Activated T-cell treated with anti-CD3 and anti-CD28 coated beads, Interleukin-2, amount 50 U/mL, for 72 hours (primary cell): ENCODE measurements around the gene MAGED2. TPM values are rescaled to one million over a fixed set of nuclear protein-coding genes. Genes with fewer than 3 reads are reported as not detected.

Experiments
- ATAC-seq, 2 donors: fragments of 150-1000 bp; cut with Tn5 transposase; replicated peaks in 1 of 2; 2 replicates each; pipeline ENCODE4 v1.10.0; 2021; ENCODE audit warnings: moderate library complexity in 2 of 2, mild to moderate bottlenecking in 1 of 2
- DNase-seq, 2 donors: peaks; one replicate each; pipeline ENCODE4 v3.0.0; 2021 to 2022; ENCODE audit warnings: mixed read lengths in 1 of 2
- H3K27ac Mint-ChIP-seq: one replicate; pipeline ENCODE4 v1.8.0; 2022; ENCODE audit warnings: mild to moderate bottlenecking, moderate library complexity, mixed read lengths
- H3K27me3 Mint-ChIP-seq: one replicate; pipeline ENCODE4 v1.8.0; 2022; ENCODE audit warnings: low read depth, mixed read lengths
- H3K36me3 Mint-ChIP-seq, 2 donors: one replicate each; pipeline ENCODE4 v1.8.0; 2022; ENCODE audit warnings: mixed read lengths in 2 of 2, mild to moderate bottlenecking in 1 of 2; ENCODE audit not compliant: insufficient read depth in 2 of 2
- H3K4me1 Mint-ChIP-seq: one replicate; pipeline ENCODE4 v1.8.0; 2022; ENCODE audit warnings: low read depth, mixed read lengths
- H3K4me3 Mint-ChIP-seq, 2 donors: one replicate each; pipeline ENCODE4 v1.8.0; 2022; ENCODE audit warnings: mild to moderate bottlenecking in 2 of 2, mixed read lengths in 2 of 2, moderate library complexity in 2 of 2
- H3K9me3 Mint-ChIP-seq, 2 donors: one replicate each; pipeline ENCODE4 v1.8.0; 2022; ENCODE audit warnings: mixed read lengths in 2 of 2
- total RNA-seq, 2 donors: library from RNA; stranded (reverse); gene quantifications; one replicate each; pipeline ENCODE4 v1.2.3, GENCODE V29; 2022

The MAGED2 gene
- total RNA-seq, 2 donors from 2014 or later = 49.7 to 54.1 TPM

- no peaks in the 10 kb centered on the region for H3K4me1 Mint-ChIP-seq
Measured at GRCh38 chrX:54799046-54799445, 8.5 kb upstream of the MAGED2 start.

GRCh38 chrX:54808109-54808604, 612 bp downstream of the MAGED2 start:
- Mint-ChIP-seq H3K36me3 (peaks cover 3 to 10% of the 10 kb centered on the region in 2 donors), H3K27ac (peak overlapping the region; percentile 98), H3K4me3 (peak overlapping the region; percentile 84 to 93), H3K9me3 (no peaks in the 10 kb centered on the region), H3K27me3 (peaks cover 20% of the 10 kb centered on the region), H3K4me1 (peaks cover 6% of the 10 kb centered on the region)
- peak; percentile 44 to 60 for ATAC-seq
- DNase-seq = peak; percentile 45 to 50

More at GRCh38 chrX:54799046-54799445, 8.5 kb upstream of the MAGED2 start:
- no peak for DNase-seq
- Mint-ChIP-seq H3K27ac (no peak overlapping the region), H3K9me3 (no peaks in the 10 kb centered on the region), H3K27me3 (peaks cover 13% of the 10 kb centered on the region), H3K4me3 (no peak overlapping the region), H3K36me3 (no peaks in the 10 kb centered on the region)
- no peak for ATAC-seq

- Mint-ChIP-seq H3K27me3 (peaks cover 20% of the 10 kb centered on the region), H3K27ac (peak overlapping the region; percentile 98), H3K4me3 (peak overlapping the region; percentile 84 to 93), H3K9me3 (no peaks in the 10 kb centered on the region), H3K4me1 (peaks cover 6% of the 10 kb centered on the region), H3K36me3 (peaks cover 3 to 10% of the 10 kb centered on the region in 2 donors)
- DNase-seq (peak; percentile 86 to 92), ATAC-seq (peak; percentile 86 to 88)
Measured at GRCh38 chrX:54808605-54809483, 1.3 kb downstream of the MAGED2 start.

GRCh38 chrX:54810532-54810931, 3.0 kb downstream of the MAGED2 start:
- DNase-seq (no peak), ATAC-seq (no peak)
- Mint-ChIP-seq H3K36me3 (peaks cover 3 to 10% of the 10 kb centered on the region in 2 donors), H3K4me1 (peaks cover 6% of the 10 kb centered on the region), H3K27me3 (peaks cover 15% of the 10 kb centered on the region), H3K4me3 (no peak overlapping the region), H3K27ac (peak overlapping the region; percentile 48), H3K9me3 (no peaks in the 10 kb centered on the region)

- H3K9me3 Mint-ChIP-seq = no peaks in the 10 kb centered on the region
- H3K27me3 Mint-ChIP-seq = peaks cover 10% of the 10 kb centered on the region
- H3K27ac Mint-ChIP-seq = no peak overlapping the region
- peak overlapping the region in 1 of 2 donors; percentile 47 for H3K4me3 Mint-ChIP-seq
- H3K4me1 Mint-ChIP-seq = peaks cover 6% of the 10 kb centered on the region
- ATAC-seq = no peak
- H3K36me3 Mint-ChIP-seq = peaks cover 3 to 13% of the 10 kb centered on the region in 2 donors
- no peak for DNase-seq
Measured at GRCh38 chrX:54811301-54811885, 3.8 kb downstream of the MAGED2 start.

GRCh38 chrX:54812306-54812705, 4.8 kb downstream of the MAGED2 start:
- Mint-ChIP-seq H3K4me1 (peaks cover 6% of the 10 kb centered on the region), H3K9me3 (no peaks in the 10 kb centered on the region), H3K27ac (no peak overlapping the region), H3K36me3 (peaks cover 3 to 13% of the 10 kb centered on the region in 2 donors), H3K4me3 (no peak overlapping the region), H3K27me3 (peaks cover 7% of the 10 kb centered on the region)
- DNase-seq (no peak), ATAC-seq (no peak)

GRCh38 chrX:54817220-54817820, 9.8 kb downstream of the MAGED2 start:
- H3K27ac Mint-ChIP-seq = no peak overlapping the region

GRCh38 chrX:54818221-54818620, 10.7 kb downstream of the MAGED2 start:
- H3K9me3 Mint-ChIP-seq = no peaks in the 10 kb centered on the region

More at GRCh38 chrX:54817220-54817820, 9.8 kb downstream of the MAGED2 start:
- no peaks in the 10 kb centered on the region for H3K9me3 Mint-ChIP-seq
- no peaks in the 10 kb centered on the region for H3K27me3 Mint-ChIP-seq
- no peak overlapping the region for H3K4me3 Mint-ChIP-seq
- ATAC-seq = no peak
- H3K4me1 Mint-ChIP-seq = no peaks in the 10 kb centered on the region
- peaks cover 0 to 3% of the 10 kb centered on the region in 2 donors for H3K36me3 Mint-ChIP-seq
- no peak for DNase-seq

GRCh38 chrX:54819201-54819600, 11.7 kb downstream of the MAGED2 start:
- Mint-ChIP-seq H3K4me3 (no peak overlapping the region), H3K27ac (no peak overlapping the region), H3K9me3 (no peaks in the 10 kb centered on the region), H3K36me3 (peaks cover 0 to 3% of the 10 kb centered on the region in 2 donors), H3K4me1 (no peaks in the 10 kb centered on the region), H3K27me3 (no peaks in the 10 kb centered on the region)
- DNase-seq = no peak
- ATAC-seq = no peak

More at GRCh38 chrX:54818221-54818620, 10.7 kb downstream of the MAGED2 start:
- Mint-ChIP-seq H3K27ac (no peak overlapping the region), H3K36me3 (peaks cover 0 to 3% of the 10 kb centered on the region in 2 donors), H3K4me3 (no peak overlapping the region), H3K4me1 (no peaks in the 10 kb centered on the region), H3K27me3 (no peaks in the 10 kb centered on the region)
- DNase-seq (no peak), ATAC-seq (no peak)

- H3K4me1 Mint-ChIP-seq = no peaks in the 10 kb centered on the region
- H3K27ac Mint-ChIP-seq = no peak overlapping the region
- no peaks in the 10 kb centered on the region for H3K9me3 Mint-ChIP-seq
- ATAC-seq = no peak
- no peak overlapping the region for H3K4me3 Mint-ChIP-seq
- H3K27me3 Mint-ChIP-seq = peaks cover 5% of the 10 kb centered on the region
- DNase-seq = no peak
- peaks cover 0 to 3% of the 10 kb centered on the region in 2 donors for H3K36me3 Mint-ChIP-seq
Measured at GRCh38 chrX:54820737-54821136, 13.2 kb downstream of the MAGED2 start.

GRCh38 chrX:54821310-54821709, 13.8 kb downstream of the MAGED2 start:
- no peak for DNase-seq
- Mint-ChIP-seq H3K27ac (no peak overlapping the region), H3K4me1 (no peaks in the 10 kb centered on the region), H3K9me3 (no peaks in the 10 kb centered on the region), H3K36me3 (peaks cover 0 to under 1% of the 10 kb centered on the region in 2 donors), H3K4me3 (no peak overlapping the region), H3K27me3 (peaks cover 5% of the 10 kb centered on the region)
- no peak for ATAC-seq

- Mint-ChIP-seq H3K27ac (no peak overlapping the region), H3K4me3 (no peak overlapping the region), H3K9me3 (peaks cover 0 to 1% of the 10 kb centered on the region in 2 donors), H3K36me3 (no peaks in the 10 kb centered on the region), H3K27me3 (peaks cover 16% of the 10 kb centered on the region), H3K4me1 (no peaks in the 10 kb centered on the region)
- DNase-seq (no peak), ATAC-seq (no peak)
Measured at GRCh38 chrX:54824195-54824594, 16.6 kb downstream of the MAGED2 start.

- ATAC-seq = no peak
- no peak for DNase-seq
- Mint-ChIP-seq H3K36me3 (no peaks in the 10 kb centered on the region), H3K27ac (no peak overlapping the region), H3K4me1 (no peaks in the 10 kb centered on the region), H3K4me3 (no peak overlapping the region), H3K9me3 (peaks cover 0 to 1% of the 10 kb centered on the region in 2 donors), H3K27me3 (peaks cover 16% of the 10 kb centered on the region)
Measured at GRCh38 chrX:54824722-54825121, 17.2 kb downstream of the MAGED2 start.
